ENCODE results near the gene CACNB1.

CACNB1 gene

DNA sequence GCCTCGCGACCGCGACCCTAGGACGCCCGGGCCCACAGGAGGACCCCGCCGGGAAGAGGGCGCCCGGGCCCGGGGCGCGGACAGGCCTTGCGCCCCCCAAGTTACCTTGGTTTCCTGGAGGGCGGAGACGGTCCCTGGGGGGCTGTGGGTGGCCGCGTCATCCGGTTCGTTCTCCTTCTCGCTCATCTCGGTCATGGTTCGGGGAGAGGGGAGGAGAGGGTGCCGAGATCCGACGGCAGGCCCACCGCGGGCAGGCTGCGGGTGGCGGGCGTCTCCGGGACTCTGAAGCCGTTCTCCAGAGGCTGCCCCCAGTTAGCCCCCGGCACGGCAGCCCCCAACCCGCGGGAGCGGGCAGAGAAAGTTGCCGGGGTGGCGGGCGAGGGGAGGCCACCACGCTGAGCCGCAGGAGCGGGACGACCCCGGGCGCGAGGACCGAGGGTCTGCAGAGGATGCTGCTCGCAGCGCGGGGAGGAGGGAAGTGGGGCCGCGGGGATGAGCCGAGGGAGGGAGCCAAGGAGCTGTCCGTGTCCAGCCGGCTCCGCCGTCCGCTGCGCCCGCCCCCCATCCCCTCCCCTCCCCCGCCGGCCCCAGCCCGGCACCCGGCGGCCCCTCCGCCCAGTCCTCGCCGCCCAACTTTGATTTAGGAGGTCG lies 28.0 kb upstream of the CACNB1 start, which contains the start of gene STAC2:
Gene STAC2, minus strand, starts transcription at position 638 of the 651 bp plus-strand sequence. Its CDS starts 443 bp downstream, at position 195.
- no peak for DNase-seq

DNA sequence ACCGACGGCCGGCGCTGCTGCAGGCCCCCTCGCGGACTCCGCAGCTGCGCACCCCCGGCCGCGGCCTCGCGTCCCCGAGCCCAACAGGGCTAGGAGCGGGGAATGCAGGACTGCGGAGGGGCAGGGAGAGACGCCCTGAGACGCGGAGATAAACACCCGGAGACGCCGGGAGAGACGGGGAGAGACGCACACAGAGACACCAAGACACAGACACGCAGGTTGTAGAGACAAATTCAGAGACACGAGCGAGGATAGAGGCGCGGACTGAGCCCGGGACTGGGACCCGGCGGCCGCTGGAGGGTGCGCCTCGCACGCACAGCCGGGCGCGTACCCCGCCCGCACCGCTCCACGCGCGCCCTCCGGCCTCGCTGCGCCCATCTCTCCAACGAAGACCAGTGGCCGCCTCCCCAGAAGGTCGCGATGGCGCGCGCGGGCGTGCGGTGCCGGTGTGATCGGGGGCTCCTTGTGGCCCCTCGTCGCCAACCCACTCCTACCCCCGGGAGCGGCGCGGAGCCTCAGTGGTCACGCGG lies 27.4 kb upstream of the CACNB1 start:
- DNase-seq, result no peak

DNA sequence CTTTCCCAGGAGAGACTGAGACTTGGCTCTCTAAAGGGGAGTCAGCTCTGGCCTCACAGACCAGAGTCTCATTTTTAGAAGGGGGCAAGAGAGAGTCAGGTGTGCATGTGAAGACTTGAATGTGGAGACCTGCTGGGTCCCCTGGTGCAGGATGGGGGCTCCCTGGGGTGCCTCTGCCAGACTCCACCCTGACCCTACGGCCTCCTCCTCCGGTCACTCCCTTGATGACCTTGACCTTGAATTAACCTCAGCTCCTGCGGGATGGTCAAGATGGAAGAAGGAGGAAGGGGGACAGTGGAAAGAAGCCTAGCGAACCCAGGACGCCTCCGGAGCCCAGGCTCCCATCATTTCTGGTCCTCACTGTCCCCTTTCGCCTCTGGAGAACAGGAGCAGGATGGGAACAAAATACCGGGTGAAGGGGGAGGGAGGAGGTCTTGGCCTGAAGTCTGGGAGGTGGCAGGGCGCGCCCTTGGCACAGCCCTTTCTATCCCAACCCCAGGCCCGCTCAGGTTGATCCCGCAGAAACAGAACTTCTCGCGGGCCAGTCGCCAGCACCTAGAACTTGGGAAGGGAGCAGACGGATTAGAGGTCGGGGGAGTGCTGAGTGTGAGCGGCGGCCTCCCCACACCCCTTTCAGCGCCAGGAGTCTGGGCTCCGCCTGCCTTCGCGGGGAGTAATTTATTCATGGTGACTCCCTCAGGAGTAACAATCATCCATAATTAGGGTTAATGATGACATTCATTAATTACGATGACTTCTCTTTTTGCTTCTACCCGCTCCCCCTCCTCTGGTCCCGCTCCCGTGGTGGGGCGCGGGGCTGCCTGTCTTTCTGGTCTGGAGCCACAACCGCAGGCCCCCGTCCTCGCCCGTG lies 26.7 kb upstream of the CACNB1 start:
- DNase-seq, result no peak

DNA sequence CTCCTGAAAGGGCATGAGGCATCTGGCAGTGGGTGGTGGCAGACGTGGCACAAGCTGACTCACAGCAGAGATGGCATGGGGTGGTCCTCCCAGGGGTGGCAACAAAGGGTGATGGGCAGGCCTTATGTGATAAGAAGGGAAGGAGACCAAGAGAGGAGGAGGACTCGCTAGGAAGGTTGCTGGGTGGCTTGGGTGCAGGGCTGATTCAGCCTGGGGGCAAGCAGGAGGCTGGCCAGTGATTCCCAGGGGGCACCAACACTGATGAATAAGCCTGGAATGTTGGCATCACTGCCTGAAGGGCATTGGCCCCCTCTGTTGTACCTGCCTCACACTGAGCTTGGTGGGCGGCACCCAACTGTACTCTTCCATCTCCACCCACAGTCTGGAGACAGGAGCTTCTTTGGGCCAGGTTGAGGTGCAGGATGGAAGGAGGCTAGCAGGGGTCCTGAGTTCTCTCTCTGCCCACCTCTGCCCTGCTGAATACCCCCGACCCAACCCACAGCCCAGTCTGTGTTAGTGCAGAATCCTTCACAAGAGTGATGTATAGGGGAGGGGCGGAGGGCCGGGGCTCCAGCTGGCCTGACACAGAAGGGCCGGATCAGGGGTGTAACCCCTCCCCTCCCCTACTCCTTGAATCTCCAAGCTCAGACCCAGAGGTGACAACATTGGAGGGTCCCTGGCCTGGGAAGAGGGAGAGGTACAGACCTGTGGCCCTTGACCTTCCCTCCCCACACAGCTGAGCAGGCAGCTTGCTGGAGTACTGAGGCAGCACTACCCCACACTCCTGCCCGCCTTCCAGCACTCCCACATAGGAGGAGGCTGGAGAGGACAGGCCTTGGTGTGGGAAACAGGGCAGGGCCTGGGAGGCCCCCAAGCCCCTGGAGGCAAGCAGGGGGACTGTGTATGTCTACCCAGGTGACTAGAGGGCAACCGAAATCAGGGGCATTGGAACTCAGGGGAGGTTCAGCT lies 25.7 kb upstream of the CACNB1 start:
- DNase-seq, result no peak

DNA sequence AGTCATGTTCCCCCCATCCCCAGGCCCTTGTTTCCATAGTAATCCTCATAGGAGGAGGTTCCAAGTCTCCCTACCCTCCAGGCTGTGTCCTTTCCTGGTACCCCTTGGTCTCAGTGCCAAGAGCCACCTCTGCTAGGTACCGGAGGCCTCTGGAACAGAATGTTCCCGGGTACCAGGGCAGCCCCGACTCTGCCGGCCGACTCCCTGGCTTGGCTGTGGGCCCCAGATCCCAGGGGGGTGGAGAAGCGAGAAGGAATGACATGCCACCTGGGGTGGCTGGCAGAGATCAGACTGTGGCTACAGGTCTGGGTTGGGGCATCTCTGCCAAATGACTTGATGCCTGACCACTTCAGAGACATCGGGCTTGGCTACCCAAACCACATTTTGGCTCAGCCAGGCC lies 24.7 kb upstream of the CACNB1 start:
- DNase-seq, result no peak

DNA sequence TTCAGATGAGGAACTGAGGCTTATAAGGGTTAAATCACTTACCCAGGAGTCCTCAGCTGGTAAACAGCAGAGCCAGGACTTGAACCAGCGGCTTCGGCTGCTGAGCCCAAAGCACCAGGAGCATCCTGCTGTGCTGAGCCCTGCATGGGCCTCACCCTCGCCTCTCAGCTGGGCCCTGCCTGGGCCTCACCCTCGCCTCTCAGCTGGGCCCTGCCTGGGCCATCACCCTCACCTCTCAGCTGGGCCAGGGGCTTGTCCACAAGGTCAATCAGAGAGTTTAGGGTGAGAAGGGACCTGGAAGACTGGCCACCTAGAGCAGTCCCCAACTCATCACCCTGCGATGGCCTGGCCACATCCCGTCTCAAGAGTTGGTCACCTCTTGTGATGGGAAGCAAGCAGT lies 24.1 kb upstream of the CACNB1 start:
- DNase-seq, result no peak

DNA sequence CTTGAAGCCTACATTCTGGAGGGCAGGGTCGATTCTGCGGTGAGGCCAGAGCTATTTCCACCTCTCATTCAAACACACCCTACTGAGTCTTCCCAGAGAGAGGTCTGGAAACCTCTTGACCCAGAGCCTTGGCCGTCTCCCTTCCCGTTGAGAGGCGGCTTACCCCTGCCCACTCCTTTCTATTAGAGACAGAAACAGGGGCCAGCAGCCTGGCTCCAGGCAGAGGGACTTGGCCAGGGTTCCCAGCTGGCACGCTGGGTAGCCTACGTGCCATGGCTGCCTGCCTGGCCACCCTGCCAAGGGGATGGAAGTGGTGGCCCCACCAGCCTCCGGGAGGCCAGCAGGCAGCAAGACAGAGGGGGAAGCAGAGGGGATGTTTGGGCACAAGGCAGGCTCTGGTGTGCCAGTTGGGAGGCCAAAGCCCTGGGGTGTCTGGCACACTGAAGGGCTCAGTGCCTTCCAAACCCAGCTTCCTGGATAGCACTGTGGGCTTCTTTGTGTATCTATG lies 22.2 kb upstream of the CACNB1 start:
- DNase-seq, result no peak

DNA sequence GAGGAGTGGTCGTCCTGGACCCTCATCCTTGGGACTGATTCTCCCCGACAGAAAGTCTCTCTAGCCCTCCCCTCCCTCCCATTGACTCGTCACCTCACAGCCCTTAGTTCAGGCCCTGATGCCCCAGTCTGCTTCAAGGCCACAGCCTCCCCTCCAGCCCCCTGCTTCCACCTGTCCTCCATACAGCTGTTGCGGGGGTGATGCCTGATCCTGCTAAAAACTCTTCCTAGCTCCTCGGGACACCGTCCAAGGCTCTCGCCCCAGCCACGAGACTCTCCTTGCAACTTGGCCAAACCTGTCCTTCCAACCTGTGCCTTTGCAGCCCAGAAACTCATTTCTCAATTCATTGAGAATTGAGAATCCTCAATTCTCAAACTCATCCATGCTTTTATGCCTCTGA lies 21.4 kb upstream of the CACNB1 start:
- DNase-seq, result no peak

DNA sequence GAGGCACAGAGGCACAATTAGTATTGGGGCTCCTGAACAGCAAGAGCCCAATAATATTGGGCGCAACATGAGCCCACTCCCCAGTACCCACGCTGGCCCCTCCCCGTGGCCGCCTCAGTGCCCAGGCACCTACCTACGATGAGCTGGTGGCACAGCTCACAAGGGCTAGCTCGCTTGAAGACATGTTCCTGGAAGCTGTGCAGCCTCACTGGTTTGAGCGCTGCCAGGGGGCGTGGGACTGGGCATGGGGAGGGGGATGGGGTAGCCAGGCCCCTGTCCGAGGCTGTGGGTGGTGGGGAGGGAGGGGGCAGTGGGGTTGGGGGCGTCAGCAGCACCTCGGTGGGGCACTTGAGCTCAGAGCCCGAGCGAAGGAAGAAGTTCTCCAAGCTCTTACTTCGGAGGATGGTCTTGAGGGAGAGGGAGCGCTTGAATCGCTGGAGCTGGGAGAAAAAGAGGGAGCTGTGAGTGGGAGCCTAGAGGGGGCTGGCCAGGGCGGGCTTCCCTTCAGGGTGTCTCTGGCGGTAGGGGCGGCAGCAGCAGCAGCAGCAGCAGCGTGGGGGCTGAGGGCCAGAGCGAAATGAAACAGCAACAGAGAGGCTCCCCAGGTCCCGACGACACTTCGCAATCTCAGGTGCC lies 20.4 kb upstream of the CACNB1 start:
- no peak for DNase-seq

DNA sequence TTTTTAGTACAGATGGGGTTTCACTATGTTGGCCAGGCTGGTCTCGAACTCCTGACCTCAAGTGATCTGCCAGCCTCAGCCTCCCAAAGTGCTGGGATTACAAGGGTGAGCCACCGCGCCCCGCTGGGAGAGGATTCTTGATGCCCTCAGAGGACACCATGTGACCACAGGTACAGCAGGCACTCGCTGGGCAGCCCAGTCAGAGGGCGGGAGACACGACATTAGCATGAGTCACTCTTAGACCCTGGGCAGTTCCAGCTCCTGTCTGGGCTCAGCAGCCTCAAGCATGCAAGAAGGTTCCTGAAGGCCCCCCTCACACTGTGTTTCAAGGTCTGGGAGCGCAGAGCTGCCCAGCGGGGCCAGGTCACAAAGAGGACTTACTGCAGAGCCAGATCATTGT lies 16.4 kb upstream of the CACNB1 start:
- DNase-seq, result no peak

DNA sequence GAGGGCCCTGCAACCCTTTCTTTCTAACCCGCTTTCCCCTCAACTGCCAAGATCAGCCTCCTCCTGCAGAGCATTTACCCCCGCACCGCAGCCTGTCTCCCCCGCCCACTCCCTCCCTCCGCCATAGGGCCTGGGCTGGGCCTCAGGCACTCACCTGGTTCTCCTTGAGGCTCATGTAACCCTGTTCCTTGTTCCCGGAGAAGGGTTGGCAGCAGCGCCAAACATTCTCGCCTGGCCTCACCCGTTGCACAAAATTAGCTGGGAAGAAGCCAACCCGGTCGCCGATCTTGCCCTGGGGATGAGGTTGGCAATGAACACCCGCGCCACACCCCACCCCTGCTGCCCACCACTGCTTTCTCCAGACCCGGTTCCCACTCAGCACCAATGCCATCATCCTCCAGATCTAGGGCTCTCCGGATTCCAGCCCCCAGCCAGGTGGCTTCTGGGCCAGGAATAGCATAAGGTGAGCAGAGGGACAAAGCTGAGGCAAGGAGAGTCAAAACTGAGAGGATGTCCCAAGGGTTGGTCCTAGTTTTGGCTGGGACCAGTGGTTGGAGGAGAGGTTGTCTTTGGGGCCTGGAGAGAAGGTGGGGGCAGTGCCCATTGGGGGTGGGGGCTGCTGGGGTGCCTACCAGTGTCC lies 15.5 kb upstream of the CACNB1 start:
- no peak for DNase-seq

DNA sequence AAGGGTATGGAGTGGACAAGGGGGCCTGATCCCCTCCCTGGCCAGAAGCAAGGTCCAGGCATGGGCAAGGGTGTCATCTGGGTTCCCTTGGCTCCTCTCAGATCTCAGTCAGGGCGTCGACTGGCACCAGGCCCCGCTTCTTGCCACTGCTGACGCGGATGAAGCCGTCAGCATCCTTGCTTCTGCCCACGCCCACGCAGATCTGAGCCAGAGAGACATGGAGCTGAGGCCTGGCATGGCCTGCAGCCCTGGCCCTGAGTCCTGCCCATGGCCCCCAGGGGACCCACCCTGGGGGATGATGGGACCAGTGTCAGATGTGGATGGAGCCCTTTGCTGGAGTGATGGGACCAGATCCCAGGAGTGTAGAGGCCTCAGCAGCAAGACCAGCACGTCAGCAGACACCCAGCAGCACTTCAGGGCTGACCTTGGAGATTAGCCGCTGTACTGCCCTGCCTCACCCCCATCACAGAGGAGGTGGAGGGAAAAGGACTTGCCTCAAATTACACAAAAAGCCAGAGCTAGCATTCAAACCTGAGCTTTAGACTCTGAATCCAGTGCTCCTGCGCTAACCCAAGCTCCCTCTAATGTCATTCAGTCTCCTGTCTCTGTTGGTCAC lies 14.8 kb upstream of the CACNB1 start:
- no peak for DNase-seq

DNA sequence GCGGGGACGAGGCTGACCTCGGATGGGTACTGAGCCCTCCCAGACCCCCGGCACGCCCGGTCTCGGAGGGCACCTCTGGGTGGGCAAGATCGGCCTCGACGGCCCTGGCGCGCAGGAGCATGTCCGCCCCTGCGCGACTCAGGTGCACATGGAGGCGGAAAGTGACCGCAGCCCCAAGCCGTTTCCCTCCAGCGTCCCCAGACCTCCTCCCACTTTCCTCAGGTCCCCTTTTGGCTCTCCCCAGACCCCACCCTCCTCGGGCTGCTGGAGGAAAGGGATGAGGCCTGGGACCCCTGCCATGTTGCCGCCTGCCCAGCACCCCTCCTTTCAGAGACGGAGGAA lies 12.6 kb upstream of the CACNB1 start:
- no peak for DNase-seq

DNA sequence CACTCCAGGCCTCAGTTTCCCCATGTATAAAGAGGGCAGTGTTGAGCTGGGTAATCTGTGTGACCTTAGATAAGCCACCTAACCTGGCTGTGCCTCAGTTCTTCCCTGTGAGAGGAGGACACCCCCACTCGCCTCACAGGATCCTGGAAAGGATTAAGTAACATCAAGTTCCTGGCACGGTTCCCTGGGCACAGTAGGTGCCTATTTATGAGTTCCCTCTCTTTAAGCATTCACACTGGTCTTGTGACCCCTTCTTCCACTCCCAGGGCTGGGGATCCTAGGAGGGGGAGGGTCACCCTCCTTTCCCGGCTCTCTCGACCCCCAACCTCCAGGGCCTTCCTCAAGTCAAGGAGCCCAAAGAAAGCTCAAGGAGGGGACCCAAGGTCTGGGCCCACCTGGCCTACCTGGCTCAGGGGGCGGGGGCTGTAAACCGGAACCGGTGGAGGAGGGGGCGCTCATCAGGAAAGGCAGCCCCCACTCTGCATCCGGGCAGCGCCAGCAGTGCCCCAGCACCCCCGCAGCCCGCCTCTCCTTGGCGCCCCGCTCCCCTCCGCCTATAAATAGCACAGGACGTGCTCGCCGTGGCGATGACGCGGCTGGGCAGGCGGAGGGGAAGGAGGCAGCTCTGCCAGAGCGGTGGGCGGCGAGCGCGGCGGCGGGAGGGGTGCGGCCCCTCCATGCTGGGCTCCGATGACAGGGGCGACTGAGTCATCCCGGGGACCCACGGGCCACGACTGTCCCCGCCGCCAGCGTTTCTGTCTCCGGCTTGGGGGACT lies 12.0 kb upstream of the CACNB1 start:
- no peak for DNase-seq

DNA sequence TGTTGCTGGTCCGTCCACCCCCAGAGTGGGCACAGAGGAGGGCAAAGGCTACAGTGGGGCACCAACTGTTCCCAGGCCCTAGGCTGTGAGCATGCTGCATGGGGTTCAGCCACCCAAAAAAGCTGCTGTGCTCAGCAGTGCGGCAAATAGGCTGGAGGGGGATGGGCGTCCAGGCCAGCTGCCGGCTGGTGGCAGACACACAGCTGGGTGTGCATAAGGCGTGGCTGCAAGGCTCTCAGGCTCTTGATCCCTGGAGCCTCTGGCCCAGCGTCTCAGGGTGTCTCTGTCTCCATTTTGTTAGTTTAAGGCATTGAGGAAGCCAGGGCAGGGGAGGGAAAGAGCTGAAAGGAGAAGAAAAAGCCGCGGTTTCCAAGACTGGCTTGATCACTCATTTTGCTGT lies 11.4 kb upstream of the CACNB1 start:
- DNase-seq, result no peak

DNA sequence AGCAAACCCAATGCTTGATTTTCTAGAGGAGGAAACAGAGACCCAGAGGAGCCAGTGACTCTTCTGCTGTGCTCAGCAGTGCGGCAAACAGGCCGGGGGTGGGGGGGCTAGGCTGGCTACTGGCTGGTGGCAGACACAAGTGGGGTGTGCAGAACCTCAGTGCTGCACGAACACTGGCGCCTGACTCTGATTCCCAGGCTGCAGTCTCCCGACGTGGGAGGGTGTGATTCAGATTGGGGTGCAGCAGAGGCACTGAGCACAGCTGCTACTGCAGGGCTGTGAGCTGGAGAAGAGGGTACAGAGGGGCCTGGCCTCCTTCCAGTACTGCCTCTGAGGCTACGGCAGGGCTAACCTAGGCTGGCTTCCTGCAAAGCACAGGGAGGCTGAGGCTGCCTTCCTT lies 10.7 kb upstream of the CACNB1 start:
- no peak for DNase-seq

DNA sequence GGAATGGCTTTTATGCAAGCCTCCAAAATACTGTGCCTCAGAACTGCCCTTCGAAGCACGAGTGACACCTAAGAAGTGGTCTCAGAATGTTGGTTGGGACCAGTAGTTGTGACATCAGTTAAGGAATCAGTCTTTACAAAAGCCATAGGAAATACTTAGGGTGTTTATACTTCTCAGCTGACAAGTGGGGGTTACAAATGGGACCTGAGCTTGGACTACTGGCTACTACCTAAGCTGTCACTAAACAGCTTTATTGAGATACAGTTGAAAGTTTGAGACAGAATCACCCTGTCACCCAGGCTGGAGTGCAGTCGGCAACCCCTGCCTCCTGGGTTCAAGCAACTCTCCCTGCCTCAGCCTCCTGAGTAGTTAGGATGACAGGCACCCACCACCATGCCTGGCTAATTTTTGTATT lies 7.7 kb upstream of the CACNB1 start:
- DNase-seq, result no peak

DNA sequence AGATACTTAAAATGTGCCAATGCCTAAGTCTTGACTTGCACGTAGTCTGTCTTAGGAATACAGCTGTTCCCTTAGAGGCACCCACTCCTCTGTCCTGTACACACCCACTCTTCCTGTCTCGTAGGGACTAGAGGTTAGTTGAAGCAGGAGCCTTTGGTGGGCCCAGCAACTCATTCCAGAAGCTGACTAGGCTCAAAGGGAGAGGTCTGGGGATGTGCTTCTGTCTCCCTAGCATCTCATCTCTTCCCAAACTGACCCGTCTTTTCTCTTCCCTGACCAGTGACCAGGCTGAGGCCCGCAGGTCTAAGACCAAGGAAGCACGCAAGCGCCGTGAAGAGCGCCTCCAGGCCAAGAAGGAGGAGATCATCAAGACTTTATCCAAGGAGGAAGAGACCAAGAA lies 6.8 kb upstream of the CACNB1 start:
- no peak for DNase-seq

DNA sequence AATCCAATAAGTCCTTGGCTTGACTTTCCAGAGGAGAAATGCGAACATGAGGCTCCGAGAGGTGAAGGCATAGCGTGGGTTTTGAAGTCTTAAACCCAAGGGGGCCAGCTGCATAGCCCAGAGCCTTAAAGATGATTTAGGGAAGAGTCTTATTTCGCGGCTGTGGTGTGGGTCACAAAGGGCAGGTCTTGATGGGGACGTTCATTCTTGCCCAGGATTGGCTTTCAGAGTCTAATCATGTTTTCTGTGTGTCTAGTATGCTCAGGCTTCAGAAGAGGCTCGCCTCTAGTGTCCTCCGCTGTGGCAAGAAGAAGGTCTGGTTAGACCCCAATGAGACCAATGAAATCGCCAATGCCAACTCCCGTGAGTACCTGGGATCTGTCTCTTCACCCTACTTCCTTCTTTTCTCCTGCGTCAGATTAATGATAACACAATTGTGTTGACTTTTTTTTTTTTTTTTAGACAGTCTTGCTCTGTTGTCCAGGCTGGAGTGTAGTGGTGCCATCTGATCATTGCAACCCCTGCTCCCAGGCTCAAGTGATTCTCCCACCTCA lies 3.6 kb upstream of the CACNB1 start:
- no peak for DNase-seq

Data from NCI-H1048 (cell line).